Fibroblast of lung (primary cell): ENCODE data around the gene APBA2. TPM values are rescaled to one million over a fixed set of nuclear protein-coding genes. Genes with fewer than 3 reads are reported as not detected.

ENCODE experiments used
- DNase-seq, 2 donors: peaks; one replicate each; pipeline versions ENCODE4 v3.0.0 to v3.0.0-alpha.2; 2010; ENCODE audit warnings: low read depth in 2 of 2
- H2AFZ ChIP-seq: 2 replicates; pipeline ENCODE4 v1.5.1; 2012; ENCODE audit warnings: low read length, control low read depth, inconsistent platforms
- H3K27ac ChIP-seq: 2 replicates; pipeline ENCODE4 v1.5.1; 2011; ENCODE audit warnings: low read length, control low read depth; ENCODE audit not compliant: insufficient read depth
- H3K27me3 ChIP-seq: 2 replicates; pipeline ENCODE4 v1.5.1; 2011; ENCODE audit warnings: mild to moderate bottlenecking, low read length; ENCODE audit not compliant: control insufficient read depth, insufficient read depth
- H3K36me3 ChIP-seq: 2 replicates; pipeline ENCODE4 v1.5.1; 2011; ENCODE audit warnings: low read length; ENCODE audit not compliant: control insufficient read depth, insufficient read depth
- H3K4me1 ChIP-seq: 2 replicates; pipeline ENCODE4 v1.5.1; 2011; ENCODE audit warnings: low read length; ENCODE audit not compliant: control insufficient read depth, insufficient read depth; ENCODE audit errors: extremely low read depth
- H3K4me2 ChIP-seq: 2 replicates; pipeline ENCODE4 v1.5.1; 2011; ENCODE audit warnings: low read length, control low read depth; ENCODE audit not compliant: insufficient read depth; ENCODE audit errors: extremely low read depth
- H3K4me3 ChIP-seq, 4 experiments: fragments of 200-600 bp in 1 of 4; sonication (generic) in 1 of 4; replicated peaks in 1 of 4; 2 replicates each; pipeline ENCODE4 v1.5.1; 2011 to 2016; ENCODE audit warnings: low read length in 4 of 4, low read depth in 3 of 4, mild to moderate bottlenecking in 3 of 4, control low read depth in 2 of 4, inconsistent platforms in 1 of 4, mixed read lengths in 1 of 4; ENCODE audit not compliant: insufficient read depth in 1 of 4; ENCODE audit errors: control extremely low read depth in 1 of 4
- H3K79me2 ChIP-seq: 2 replicates; pipeline ENCODE4 v1.5.1; 2012; ENCODE audit warnings: mild to moderate bottlenecking, low read length, inconsistent platforms; ENCODE audit not compliant: control insufficient read depth, insufficient read depth
- H3K9ac ChIP-seq: 2 replicates; pipeline ENCODE4 v1.5.1; 2011; ENCODE audit warnings: mild to moderate bottlenecking, low read length, control low read depth; ENCODE audit not compliant: insufficient read depth
- H3K9me3 ChIP-seq: 2 replicates; pipeline ENCODE4 v1.5.1; 2012; ENCODE audit warnings: low read depth, low read length; ENCODE audit not compliant: control insufficient read depth, insufficient read depth
- H4K20me1 ChIP-seq: 2 replicates; pipeline ENCODE4 v1.5.1; 2011; ENCODE audit warnings: low read length; ENCODE audit not compliant: control insufficient read depth, insufficient read depth; ENCODE audit errors: extremely low read depth
- CTCF ChIP-seq, 2 donors: IDR thresholded peaks in 1 of 2; conservative IDR thresholded peaks in 1 of 2; 1 replicate in 1 of 2; 2 replicates in 1 of 2; pipeline ENCODE4 v1.5.1; 2011 to 2012; ENCODE audit warnings: low read length in 2 of 2, control low read depth in 1 of 2, inconsistent platforms in 1 of 2, low read depth in 1 of 2, mild to moderate bottlenecking in 1 of 2
- EZH2 ChIP-seq: IDR thresholded peaks from 2 replicates; pipeline ENCODE4 v1.5.1; 2012; ENCODE audit warnings: low read length, control low read depth, mild to moderate bottlenecking; ENCODE audit errors: missing control alignments
- polyA plus RNA-seq, 2 donors: library from polyadenylated mRNA; depleted of rRNA in 1 of 2; stranded (reverse) in 1 of 2; unstranded in 1 of 2; fragments of >200 nt; gene quantifications; 2 replicates each; pipeline ENCODE4 v1.2.1, GENCODE V29; 2011 to 2012; ENCODE audit warnings: missing spikeins in 1 of 2
- total RNA-seq: library from RNA; depleted of rRNA; stranded (reverse); fragments of >200 nt; gene quantifications from 2 replicates; pipeline ENCODE4 v1.2.1, GENCODE V29; 2014

Gene APBA2
- total and polyA plus RNA-seq, 2 donors (not counting 1 experiment from before 2014, with no cell fraction given): 9.5 to 20.3 TPM

DNA sequence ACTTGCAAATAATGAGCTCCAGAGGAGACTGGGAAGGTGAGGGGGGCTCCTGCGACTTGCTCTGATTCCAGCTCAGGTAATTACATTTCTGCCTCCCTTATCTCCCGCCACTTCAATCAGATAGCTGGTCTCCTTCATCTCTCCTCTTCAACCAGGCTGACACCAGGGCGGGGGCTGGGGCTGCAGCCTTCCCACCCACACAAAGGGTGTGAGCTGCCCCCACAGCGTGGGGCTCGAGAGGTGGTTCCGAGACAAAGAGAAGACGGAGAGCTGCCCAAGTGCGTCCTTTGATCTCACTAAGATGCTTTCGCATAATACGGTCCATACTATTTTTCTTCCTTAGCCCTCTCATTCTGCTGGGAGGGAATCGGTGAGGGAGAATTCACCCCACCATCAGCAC is 244.2 kb downstream of the APBA2 start:
- Histone ChIP-seq H3K9me3 (no peaks in the 10 kb centered on the region), H3K4me2 (no peak overlapping the region), H3K4me3 (no peak overlapping the region), H4K20me1 (no peaks in the 10 kb centered on the region), H3K9ac (no peak overlapping the region), H3K4me1 (no peaks in the 10 kb centered on the region), H3K27ac (no peak overlapping the region), H3K79me2 (no peaks in the 10 kb centered on the region), H3K27me3 (peaks cover 2% of the 10 kb centered on the region), H3K36me3 (no peaks in the 10 kb centered on the region), H2AFZ (no peak overlapping the region)
- DNase-seq: no peak
- no peak for TF ChIP-seq CTCF (conservative IDR thresholded peaks at IDR 0.05 in 1 of 2, IDR thresholded peaks at IDR 0.05 in 1 of 2; ENCODE audit: low read depth in 1 of 2, low read length in 2 of 2)
- no peak for TF ChIP-seq EZH2

DNA sequence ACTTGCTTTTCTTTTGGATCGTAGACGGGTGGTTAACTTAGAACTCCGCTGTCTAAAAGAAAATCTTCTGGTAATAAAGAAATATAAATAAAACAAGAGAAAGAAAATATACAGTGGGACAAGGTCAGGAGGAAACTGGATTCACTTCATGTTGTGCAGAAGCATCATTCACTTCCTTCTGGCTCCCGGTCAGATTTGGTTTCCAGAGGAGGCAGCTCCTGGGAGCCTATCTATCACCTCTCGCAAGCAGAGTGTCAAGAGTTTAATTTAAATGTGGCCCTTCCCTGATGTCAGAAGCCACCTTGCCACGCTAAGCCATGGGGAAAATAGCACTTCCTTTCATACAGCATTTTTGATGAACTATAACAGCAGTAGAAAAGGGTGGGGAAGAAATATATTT is 244.7 kb downstream of the APBA2 start:
- Histone ChIP-seq H3K9ac (no peak overlapping the region), H3K79me2 (no peaks in the 10 kb centered on the region), H3K36me3 (no peaks in the 10 kb centered on the region), H3K9me3 (no peaks in the 10 kb centered on the region), H3K4me2 (no peak overlapping the region), H3K27me3 (peaks cover 2% of the 10 kb centered on the region), H4K20me1 (no peaks in the 10 kb centered on the region), H2AFZ (no peak overlapping the region), H3K27ac (no peak overlapping the region), H3K4me3 (no peak overlapping the region), H3K4me1 (no peaks in the 10 kb centered on the region)
- no peak for DNase-seq
- TF ChIP-seq EZH2 (no peak), CTCF (conservative IDR thresholded peaks at IDR 0.05 in 1 of 2, IDR thresholded peaks at IDR 0.05 in 1 of 2; ENCODE audit: low read depth in 1 of 2, low read length in 2 of 2) (no peak)

DNA sequence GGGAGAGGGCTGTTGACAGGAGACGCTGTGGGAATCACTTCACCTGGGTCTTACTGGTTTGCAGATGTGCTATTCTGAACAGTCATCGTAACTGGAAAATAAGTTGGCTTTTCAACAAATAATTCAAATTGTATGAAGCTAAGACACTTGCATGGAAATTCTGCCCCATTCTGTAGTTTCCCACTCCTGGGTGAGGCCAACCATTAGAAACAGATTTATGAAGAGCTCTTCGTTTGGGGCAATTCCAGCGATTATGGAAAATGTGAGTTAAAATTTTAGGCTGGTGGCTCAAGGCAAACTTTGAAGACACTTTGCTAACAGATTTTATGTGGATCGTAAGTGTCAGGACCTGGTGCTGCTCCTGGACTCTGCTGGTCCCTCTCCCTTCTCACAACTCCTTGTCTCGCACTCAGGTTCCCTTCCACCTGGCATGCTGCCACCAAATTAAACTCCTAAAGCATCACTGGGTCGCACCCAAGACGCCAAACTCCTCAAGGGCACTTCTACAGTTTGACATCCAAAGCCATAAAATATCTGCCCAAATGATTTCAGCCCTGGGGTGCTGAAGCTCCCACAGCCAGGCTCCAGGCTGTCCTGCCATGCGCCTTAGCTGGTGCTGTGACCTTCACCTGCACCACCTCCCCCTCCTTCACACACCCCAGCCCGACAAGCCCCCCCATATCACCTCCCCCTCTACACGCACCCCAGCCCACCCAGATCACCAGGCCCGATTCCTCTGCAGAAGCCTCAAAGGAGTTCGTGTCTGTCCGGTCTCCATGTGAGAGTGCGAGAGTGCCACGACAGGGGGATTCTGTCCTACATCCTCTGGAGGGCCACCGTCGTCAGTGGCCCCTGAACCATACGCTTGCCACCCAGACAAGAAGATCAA is 245.4 kb downstream of the APBA2 start:
- TF ChIP-seq CTCF (conservative IDR thresholded peaks at IDR 0.05 in 1 of 2, IDR thresholded peaks at IDR 0.05 in 1 of 2; ENCODE audit: low read depth in 1 of 2, low read length in 2 of 2) (no peak), EZH2 (no peak)
- Histone ChIP-seq H3K36me3 (no peaks in the 10 kb centered on the region), H4K20me1 (no peaks in the 10 kb centered on the region), H3K27me3 (peaks cover 2% of the 10 kb centered on the region), H3K9ac (no peak overlapping the region), H3K4me3 (no peak overlapping the region), H3K4me1 (no peaks in the 10 kb centered on the region), H3K4me2 (no peak overlapping the region), H3K79me2 (no peaks in the 10 kb centered on the region), H3K9me3 (no peaks in the 10 kb centered on the region), H2AFZ (no peak overlapping the region), H3K27ac (no peak overlapping the region)
- DNase-seq: no peak
